GM10847 (cell line): ENCODE data around the gene CCDC78.

Experiments used
- POLR2A ChIP-seq: IDR thresholded peaks from 2 replicates; pipeline ENCODE4 v1.6.1; 2011; ENCODE audit not compliant: insufficient read length; ENCODE audit errors: extremely low read depth

CCDC78 gene

GRCh38 chr16:700684-701584 is 25.3 kb downstream of the CCDC78 start:
- TF ChIP-seq POLR2A = no peak

- TF ChIP-seq POLR2A = no peak
Observed at GRCh38 chr16:698911-699671, 27.2 kb downstream of the CCDC78 start.

- TF ChIP-seq POLR2A = peak; percentile 39
Observed at GRCh38 chr16:695355-696089, 30.7 kb downstream of the CCDC78 start.

- no peak for TF ChIP-seq POLR2A
Observed at GRCh38 chr16:694863-695354, 31.3 kb downstream of the CCDC78 start.

- no peak for TF ChIP-seq POLR2A
Observed at GRCh38 chr16:694187-694862, 31.9 kb downstream of the CCDC78 start.

- no peak for TF ChIP-seq POLR2A
Observed at GRCh38 chr16:693766-694165, 32.5 kb downstream of the CCDC78 start.

- no peak for TF ChIP-seq POLR2A
Observed at GRCh38 chr16:693364-693763, 32.9 kb downstream of the CCDC78 start.

GRCh38 chr16:692356-693108 is 33.7 kb downstream of the CCDC78 start:
- no peak for TF ChIP-seq POLR2A

- no peak for TF ChIP-seq POLR2A
Observed at GRCh38 chr16:689175-689897, 36.9 kb downstream of the CCDC78 start.

GRCh38 chr16:687499-687898 is 38.7 kb downstream of the CCDC78 start:
- no peak for TF ChIP-seq POLR2A

GRCh38 chr16:686459-687260 is 39.6 kb downstream of the CCDC78 start:
- TF ChIP-seq POLR2A = no peak

- no peak for TF ChIP-seq POLR2A
Observed at GRCh38 chr16:685967-686366, 40.3 kb downstream of the CCDC78 start.
